Upper lobe of left lung (tissue), 6 donors: ENCODE measurements around the gene MSL2. TPM values are rescaled to one million over a fixed set of nuclear protein-coding genes. Genes with fewer than 3 reads are reported as not detected.
A peak's percentile ranks its signal among the peaks of the same experiment; 100 is the strongest.

Experiments used
- ATAC-seq, 2 donors: fragments of 200-7000 bp; cut with Tn5 transposase; one replicate each; pipeline ENCODE4 v1.9.1; 2022; ENCODE audit warnings: mild to moderate bottlenecking in 2 of 2, moderate library complexity in 2 of 2; ENCODE audit not compliant: low FRiP score in 2 of 2
- DNase-seq, 2 donors: peaks; one replicate each; pipeline ENCODE4 v3.0.0-alpha.2; 2019 to 2020
- H3K27ac ChIP-seq, 4 donors: fragments of 200-600 bp; sonication (generic); one replicate each; pipeline ENCODE4 v1.5.1; 2016 to 2019
- H3K27me3 ChIP-seq, 4 donors: fragments of 200-600 bp; sonication (generic); one replicate each; pipeline ENCODE4 v1.5.1; 2017 to 2019
- H3K36me3 ChIP-seq, 4 donors: fragments of 200-600 bp; sonication (generic); one replicate each; pipeline ENCODE4 v1.5.1; 2016 to 2019
- H3K4me1 ChIP-seq, 4 donors: fragments of 200-600 bp; sonication (generic); one replicate each; pipeline ENCODE4 v1.5.1; 2018 to 2019
- H3K4me3 ChIP-seq, 4 donors: fragments of 200-600 bp; sonication (generic); one replicate each; pipeline ENCODE4 v1.5.1; 2017 to 2019; ENCODE audit warnings: mild to moderate bottlenecking in 2 of 4, moderate library complexity in 1 of 4
- H3K9me3 ChIP-seq, 4 donors: fragments of 200-600 bp; sonication (generic); one replicate each; pipeline ENCODE4 v1.5.1; 2018 to 2019
- CTCF ChIP-seq, 6 experiments: fragments of 450-650 bp in 4 of 6; fragments of 200-600 bp in 2 of 6; sonication (generic) in 2 of 6; IDR thresholded peaks; one replicate each; pipeline ENCODE4 v1.5.1; 2016 to 2019; ENCODE audit warnings: antibody characterized with exemption in 6 of 6
- EP300 ChIP-seq, 4 donors: sonication (generic); formaldehyde crosslinking; IDR thresholded peaks; one replicate each; pipeline ENCODE4 v1.5.1; 2017; ENCODE audit warnings: antibody characterized with exemption in 4 of 4, control low read depth in 2 of 4
- POLR2A ChIP-seq, 4 donors: fragments of 450-650 bp; IDR thresholded peaks; one replicate each; pipeline ENCODE4 v1.5.1; 2016 to 2017; ENCODE audit warnings: antibody characterized with exemption in 4 of 4, mild to moderate bottlenecking in 2 of 4
- POLR2AphosphoS5 ChIP-seq, 2 donors: sonication (generic); formaldehyde crosslinking; IDR thresholded peaks; one replicate each; pipeline ENCODE4 v1.5.1; 2017; ENCODE audit warnings: antibody characterized with exemption in 2 of 2
- WGBS, 2 donors: methylation state at CpG; one replicate each; pipeline ENCODE4 v1.1.5; 2017 to 2018; 5-methylcytosine and 5-hydroxymethylcytosine counted together
- total RNA-seq, 6 donors: library from RNA; depleted of rRNA in 4 of 6; stranded (reverse); fragments of >200 nt in 4 of 6; gene quantifications; one replicate each; pipeline versions ENCODE4 v1.1.0 to v1.2.1, GENCODE V29; 2016 to 2021
- donor health status: DM: no; HTN: no; CAD: no; lungs with moderate emphysema.
- donor health status: DM: no; HTN: yes; CAD: no; lungs with severe emphysema.

Gene MSL2
- total RNA-seq, result 10 to 100 TPM; 15.1 to 42.6 (median 33.4) TPM

- ATAC-seq (peak in 1 of 2 donors; percentile 57), DNase-seq (peak in 1 of 2 donors; percentile 96)
- no peak for TF ChIP-seq EP300 (IDR thresholded peaks at IDR 0.05)
- peak in 1 of 6 experiments; percentile 4 for TF ChIP-seq CTCF (IDR thresholded peaks at IDR 0.05)
- peak in 1 of 2 donors; percentile 37 for TF ChIP-seq POLR2AphosphoS5 (IDR thresholded peaks at IDR 0.05)
- TF ChIP-seq POLR2A (IDR thresholded peaks at IDR 0.05), result peak in 3 of 4 donors; percentile 65 to 82 (median 68)
- peak within 1 kb of the TSS; percentile 68 to 93 (median 89) for H3K4me3 ChIP-seq
- peak within 1 kb of the TSS; percentile 99 to 100 (median 100) for H3K27ac ChIP-seq
- WGBS, 2 donors, result 0% methylated on average over 2 to 32 of the region's 37 CpGs
- no peaks in the 10 kb centered on the region for H3K9me3 ChIP-seq
- peaks cover 23 to 37% (median 26%) of the 10 kb centered on the region in 4 donors for H3K4me1 ChIP-seq
- no peaks in the 10 kb centered on the region for H3K27me3 ChIP-seq
- no peaks in the 10 kb centered on the region for H3K36me3 ChIP-seq
Observed at GRCh38 chr3:136196064-136196400, at the start of gene MSL2. Gene MSL2, minus strand, starts transcription at chr3:136196335. Its CDS starts 1,222 bp downstream, at chr3:136195113.

- H3K27ac ChIP-seq, result no peak overlapping the region
- TF ChIP-seq EP300 (IDR thresholded peaks at IDR 0.05) (no peak), POLR2A (IDR thresholded peaks at IDR 0.05) (no peak), CTCF (IDR thresholded peaks at IDR 0.05) (no peak), POLR2AphosphoS5 (IDR thresholded peaks at IDR 0.05) (no peak)
- no peak for DNase-seq
- ATAC-seq, result no peak
- H3K27me3 ChIP-seq, result no peaks in the 10 kb centered on the region
- no peak overlapping the region for H3K4me3 ChIP-seq
- no peaks in the 10 kb centered on the region for H3K36me3 ChIP-seq
- WGBS, 2 donors, result 62 to 69% methylated on average over 3 of the region's 3 CpGs
- H3K4me1 ChIP-seq, result peaks cover 0 to 6% (median 4%) of the 10 kb centered on the region in 4 donors
- H3K9me3 ChIP-seq, result no peaks in the 10 kb centered on the region
Observed at GRCh38 chr3:136245691-136246090, 49.6 kb upstream of the MSL2 start.

- Histone ChIP-seq H3K27me3 (no peaks in the 10 kb centered on the region), H3K4me3 (no peak overlapping the region), H3K9me3 (no peaks in the 10 kb centered on the region), H3K4me1 (no peaks in the 10 kb centered on the region), H3K36me3 (no peaks in the 10 kb centered on the region), H3K27ac (no peak overlapping the region)
- TF ChIP-seq POLR2AphosphoS5 (IDR thresholded peaks at IDR 0.05) (no peak), CTCF (IDR thresholded peaks at IDR 0.05) (no peak), EP300 (IDR thresholded peaks at IDR 0.05) (no peak), POLR2A (IDR thresholded peaks at IDR 0.05) (no peak)
- ATAC-seq, result no peak
- no peak for DNase-seq
- 38 to 41% methylated on average over 1 of the region's 1 CpG for WGBS, 2 donors
Observed at GRCh38 chr3:136239094-136239493, 43.0 kb upstream of the MSL2 start.

GRCh38 chr3:136237961-136238649, 42.0 kb upstream of the MSL2 start:
- H3K9me3 ChIP-seq, result no peaks in the 10 kb centered on the region
- TF ChIP-seq POLR2AphosphoS5 (IDR thresholded peaks at IDR 0.05), result no peak
- TF ChIP-seq EP300 (IDR thresholded peaks at IDR 0.05), result no peak
- no peak for TF ChIP-seq POLR2A (IDR thresholded peaks at IDR 0.05)
- TF ChIP-seq CTCF (IDR thresholded peaks at IDR 0.05), result no peak
- 84% methylated on average over 4 of the region's 4 CpGs for WGBS, 2 donors
- no peaks in the 10 kb centered on the region for H3K4me1 ChIP-seq
- H3K27me3 ChIP-seq, result no peaks in the 10 kb centered on the region
- no peak overlapping the region for H3K27ac ChIP-seq
- no peak for ATAC-seq
- no peak overlapping the region for H3K4me3 ChIP-seq
- H3K36me3 ChIP-seq, result no peaks in the 10 kb centered on the region
- DNase-seq, result no peak

- H3K36me3 ChIP-seq, result no peaks in the 10 kb centered on the region
- no peaks in the 10 kb centered on the region for H3K4me1 ChIP-seq
- TF ChIP-seq EP300 (IDR thresholded peaks at IDR 0.05), result no peak
- no peak for TF ChIP-seq POLR2AphosphoS5 (IDR thresholded peaks at IDR 0.05)
- TF ChIP-seq POLR2A (IDR thresholded peaks at IDR 0.05), result no peak
- TF ChIP-seq CTCF (IDR thresholded peaks at IDR 0.05), result no peak
- DNase-seq, result no peak
- no peaks in the 10 kb centered on the region for H3K9me3 ChIP-seq
- no peak overlapping the region for H3K4me3 ChIP-seq
- H3K27me3 ChIP-seq, result no peaks in the 10 kb centered on the region
- H3K27ac ChIP-seq, result no peak overlapping the region
- 63 to 75% methylated on average over 1 of the region's 1 CpG for WGBS, 2 donors
- no peak for ATAC-seq
Observed at GRCh38 chr3:136237103-136237502, 41.0 kb upstream of the MSL2 start.
